GM23338 (cell line): Measurements from ENCODE around the gene MS4A15. TPM values are rescaled to one million over a fixed set of nuclear protein-coding genes. Genes with fewer than 3 reads are reported as not detected.

Source experiments
- ATAC-seq: fragments of 200-7000 bp; cut with Tn5 transposase; 3 replicates; pipeline ENCODE4 v1.9.1; 2020
- DNase-seq: peaks from one replicate; pipeline ENCODE4 v3.0.0-alpha.2; 2015; ENCODE audit warnings: low spot score
- H2AFZ ChIP-seq: fragments of 200-600 bp; sonication (generic); 2 replicates; pipeline ENCODE4 v1.8.0; 2016; ENCODE audit warnings: antibody characterized with exemption, mild to moderate bottlenecking, moderate library complexity
- H3F3A ChIP-seq: fragments of 200-600 bp; sonication (generic); replicated peaks from 2 replicates; pipeline ENCODE4 v1.8.0; 2017; ENCODE audit warnings: antibody characterized with exemption, mixed run types, low read depth
- H3K27ac ChIP-seq: fragments of 200-600 bp; sonication (generic); 2 replicates; pipeline ENCODE4 v1.6.1; 2016; ENCODE audit warnings: low read depth
- H3K27me3 ChIP-seq: fragments of 200-600 bp; sonication (generic); 2 replicates; pipeline ENCODE4 v1.8.0; 2016; ENCODE audit warnings: mild to moderate bottlenecking, mixed run types, moderate library complexity; ENCODE audit not compliant: insufficient read depth
- H3K36me3 ChIP-seq: fragments of 200-600 bp; sonication (generic); 2 replicates; pipeline ENCODE4 v1.8.0; 2016; ENCODE audit warnings: mild to moderate bottlenecking; ENCODE audit not compliant: insufficient read depth
- H3K4me1 ChIP-seq: fragments of 200-600 bp; sonication (generic); 2 replicates; pipeline ENCODE4 v1.8.0; 2016; ENCODE audit warnings: mild to moderate bottlenecking, moderate library complexity; ENCODE audit not compliant: insufficient read depth
- H3K4me2 ChIP-seq: fragments of 200-600 bp; sonication (generic); 2 replicates; pipeline ENCODE4 v1.7.1; 2017; ENCODE audit warnings: mixed run types
- H3K4me3 ChIP-seq: fragments of 200-600 bp; sonication (generic); 2 replicates; pipeline ENCODE4 v1.6.1; 2016; ENCODE audit warnings: mixed run types
- H3K79me2 ChIP-seq: fragments of 200-600 bp; sonication (generic); replicated peaks from 2 replicates; pipeline ENCODE4 v1.8.0; 2017; ENCODE audit warnings: mild to moderate bottlenecking; ENCODE audit not compliant: insufficient read depth
- H3K9me2 ChIP-seq: fragments of 200-600 bp; sonication (generic); 2 replicates; pipeline ENCODE4 v1.8.0; 2017; ENCODE audit not compliant: insufficient read depth
- H4K20me1 ChIP-seq: fragments of 200-600 bp; sonication (generic); replicated peaks from 2 replicates; pipeline ENCODE4 v1.8.0; 2017; ENCODE audit warnings: mild to moderate bottlenecking; ENCODE audit not compliant: insufficient read depth
- H3K27ac Mint-ChIP-seq: 2 replicates; pipeline ENCODE4 v1.8.0; 2020; ENCODE audit warnings: inconsistent platforms, mild to moderate bottlenecking, moderate library complexity, mixed read lengths
- H3K27me3 Mint-ChIP-seq: 3 replicates; pipeline ENCODE4 v1.8.0; 2022; ENCODE audit warnings: low read depth, mild to moderate bottlenecking, moderate library complexity, mixed read lengths, inconsistent platforms; ENCODE audit not compliant: insufficient read depth, poor library complexity
- H3K36me3 Mint-ChIP-seq: 3 replicates; pipeline ENCODE4 v1.8.0; 2021; ENCODE audit warnings: low read depth, mild to moderate bottlenecking, inconsistent platforms, moderate library complexity, mixed read lengths
- H3K4me1 Mint-ChIP-seq: 3 replicates; pipeline ENCODE4 v1.8.0; 2020; ENCODE audit warnings: mild to moderate bottlenecking, inconsistent platforms, mixed read lengths
- H3K4me3 Mint-ChIP-seq: 3 replicates; pipeline ENCODE4 v1.8.0; 2021; ENCODE audit warnings: moderate library complexity, mild to moderate bottlenecking, inconsistent platforms, mixed read lengths
- H3K9me3 Mint-ChIP-seq: 3 replicates; pipeline ENCODE4 v1.8.0; 2020; ENCODE audit warnings: moderate library complexity, mild to moderate bottlenecking, inconsistent platforms, mixed read lengths
- CREB1 ChIP-seq: fragments of 250-450 bp; sonication (Bioruptor Pico); IDR thresholded peaks from 2 replicates; pipeline ENCODE4 v1.5.0; 2020; ENCODE audit warnings: low read depth, mild to moderate bottlenecking, moderate library complexity
- EZH2 ChIP-seq: fragments of 200-600 bp; sonication (generic); IDR thresholded peaks from one replicate; pipeline ENCODE4 v1.8.0; 2017; ENCODE audit warnings: antibody characterized with exemption, mild to moderate bottlenecking, low read depth; ENCODE audit not compliant: unreplicated experiment
- EZH2phosphoT487 ChIP-seq: fragments of 200-600 bp; sonication (generic); IDR thresholded peaks from one replicate; pipeline ENCODE4 v1.8.1; 2018; ENCODE audit warnings: antibody characterized with exemption; ENCODE audit not compliant: unreplicated experiment
- JUNB ChIP-seq: IDR thresholded peaks from one replicate; pipeline ENCODE4 v1.6.1; 2016; ENCODE audit warnings: antibody characterized with exemption; ENCODE audit not compliant: unreplicated experiment
- NANOG ChIP-seq: IDR thresholded peaks from 2 replicates; pipeline ENCODE4 v1.6.1; 2016; ENCODE audit warnings: antibody characterized with exemption, borderline replicate concordance
- POLR2AphosphoS5 ChIP-seq: IDR thresholded peaks from 2 replicates; pipeline ENCODE4 v1.6.1; 2016; ENCODE audit warnings: antibody characterized with exemption, low read depth
- STAT1 ChIP-seq: IDR thresholded peaks from one replicate; pipeline ENCODE4 v1.6.1; 2016; ENCODE audit warnings: antibody characterized with exemption; ENCODE audit not compliant: unreplicated experiment
- ZNF114 ChIP-seq: fragments of 250-450 bp; sonication (Bioruptor Pico); IDR thresholded peaks from 2 replicates; pipeline ENCODE4 v1.5.0; 2020; ENCODE audit warnings: mild to moderate bottlenecking, moderate library complexity
- ZNF331 ChIP-seq: fragments of 250-450 bp; sonication (Bioruptor Pico); IDR thresholded peaks from 2 replicates; pipeline ENCODE4 v1.5.0; 2020; ENCODE audit warnings: low read depth, mild to moderate bottlenecking, moderate library complexity
- polyA plus RNA-seq: library from polyadenylated mRNA; unstranded; fragments of >200 nt; fragmentation: Nextera tagmentation; extraction: Ambion mirVana; gene quantifications from 2 replicates; pipeline ENCODE4 v1.2.1, GENCODE V29; 2016
- total RNA-seq: library from RNA; depleted of rRNA; stranded (reverse); fragments of >200 nt; shearing (Covaris generic); gene quantifications from 2 replicates; pipeline ENCODE4 v1.2.3, GENCODE V29; 2014
- TF ChIP-seq, protein P1 (sequence below), 2 experiments: fragments of 200-600 bp in 1 of 2; sonication (generic) in 1 of 2; conservative IDR thresholded peaks; 2 replicates each; pipeline versions ENCODE4 v1.5.1 to v1.6.1; 2016 to 2017; ENCODE audit warnings: antibody characterized with exemption in 2 of 2, low read depth in 2 of 2, mild to moderate bottlenecking in 2 of 2, moderate library complexity in 1 of 2
- TF ChIP-seq, protein P2 (sequence below): fragments of 250-450 bp; sonication (Bioruptor Pico); IDR thresholded peaks from 2 replicates; pipeline ENCODE4 v1.5.0; 2020; ENCODE audit warnings: mild to moderate bottlenecking, moderate library complexity
- TF ChIP-seq, protein P3 (sequence below): IDR thresholded peaks from one replicate; pipeline ENCODE4 v1.6.1; 2018; ENCODE audit warnings: antibody characterized with exemption; ENCODE audit not compliant: unreplicated experiment
- TF ChIP-seq, protein P4 (sequence below): IDR thresholded peaks from 2 replicates; pipeline ENCODE4 v1.6.1; 2016; ENCODE audit warnings: antibody characterized with exemption

Gene MS4A15
- total and polyA plus RNA-seq, 2 experiments from 2014 or later, result 0.44 TPM; not detected in 1

DNA sequence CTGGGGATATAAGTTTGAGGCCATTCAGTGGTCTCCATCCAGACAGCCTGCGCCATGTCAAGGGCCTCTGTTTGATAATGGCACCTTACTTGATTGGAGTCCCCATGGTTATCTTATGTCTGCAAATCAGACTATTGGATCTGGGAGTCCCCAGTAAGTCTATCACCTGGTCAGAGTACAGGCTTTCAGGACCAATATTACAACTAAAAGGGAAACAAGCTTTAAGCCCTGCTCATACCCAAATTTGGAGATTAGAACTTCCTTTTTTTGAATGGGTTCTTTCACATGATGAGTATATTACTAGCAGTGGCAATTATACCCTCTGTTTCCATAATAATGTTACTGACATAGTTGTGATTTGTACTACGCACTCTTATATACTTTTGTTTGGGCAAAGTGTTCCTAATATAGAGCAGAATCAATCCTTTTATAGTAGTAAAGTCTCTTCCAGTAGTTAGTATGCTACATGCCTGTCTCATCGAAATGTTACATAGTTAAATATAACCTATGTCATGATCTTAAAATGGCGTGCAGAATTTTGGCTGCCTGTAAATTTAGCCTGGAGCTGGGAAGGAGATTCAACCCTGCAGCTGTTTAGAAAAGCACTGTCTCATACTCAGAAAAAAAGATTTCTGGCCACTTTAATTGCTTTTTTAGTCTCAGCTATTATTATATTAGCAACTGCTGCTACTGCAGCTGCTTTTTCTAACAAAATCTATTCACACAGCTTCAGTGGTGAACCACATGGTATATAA is 4.9 kb downstream of the MS4A15 start:
- H2AFZ ChIP-seq, result no peak overlapping the region
- Mint-ChIP-seq H3K4me1 (peaks cover 6% of the 10 kb centered on the region; the same call in 2 of the 3 replicates), H3K4me3 (no peak overlapping the region), H3K27me3 (peaks cover 2% of the 10 kb centered on the region), H3K36me3 (no peaks in the 10 kb centered on the region), H3K9me3 (peaks cover 10% of the 10 kb centered on the region; the same call in 2 of the 3 replicates), H3K27ac (no peak overlapping the region)
- H3K4me3 ChIP-seq, result no peak overlapping the region
- no peaks in the 10 kb centered on the region for H3F3A ChIP-seq
- no peaks in the 10 kb centered on the region for H3K36me3 ChIP-seq
- H4K20me1 ChIP-seq, result no peaks in the 10 kb centered on the region
- TF ChIP-seq, protein P1, sequence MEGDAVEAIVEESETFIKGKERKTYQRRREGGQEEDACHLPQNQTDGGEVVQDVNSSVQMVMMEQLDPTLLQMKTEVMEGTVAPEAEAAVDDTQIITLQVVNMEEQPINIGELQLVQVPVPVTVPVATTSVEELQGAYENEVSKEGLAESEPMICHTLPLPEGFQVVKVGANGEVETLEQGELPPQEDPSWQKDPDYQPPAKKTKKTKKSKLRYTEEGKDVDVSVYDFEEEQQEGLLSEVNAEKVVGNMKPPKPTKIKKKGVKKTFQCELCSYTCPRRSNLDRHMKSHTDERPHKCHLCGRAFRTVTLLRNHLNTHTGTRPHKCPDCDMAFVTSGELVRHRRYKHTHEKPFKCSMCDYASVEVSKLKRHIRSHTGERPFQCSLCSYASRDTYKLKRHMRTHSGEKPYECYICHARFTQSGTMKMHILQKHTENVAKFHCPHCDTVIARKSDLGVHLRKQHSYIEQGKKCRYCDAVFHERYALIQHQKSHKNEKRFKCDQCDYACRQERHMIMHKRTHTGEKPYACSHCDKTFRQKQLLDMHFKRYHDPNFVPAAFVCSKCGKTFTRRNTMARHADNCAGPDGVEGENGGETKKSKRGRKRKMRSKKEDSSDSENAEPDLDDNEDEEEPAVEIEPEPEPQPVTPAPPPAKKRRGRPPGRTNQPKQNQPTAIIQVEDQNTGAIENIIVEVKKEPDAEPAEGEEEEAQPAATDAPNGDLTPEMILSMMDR (conservative IDR thresholded peaks at IDR 0.05; ENCODE audit: low read depth in 2 of 2), result no peak
- TF ChIP-seq ZNF331 (CRISPR knock-in tag) (no peak), CREB1 (no peak), JUNB (no peak), EZH2phosphoT487 (no peak), ZNF114 (no peak), STAT1 (no peak), EZH2 (no peak), NANOG (no peak), POLR2AphosphoS5 (no peak)
- TF ChIP-seq, protein P2, sequence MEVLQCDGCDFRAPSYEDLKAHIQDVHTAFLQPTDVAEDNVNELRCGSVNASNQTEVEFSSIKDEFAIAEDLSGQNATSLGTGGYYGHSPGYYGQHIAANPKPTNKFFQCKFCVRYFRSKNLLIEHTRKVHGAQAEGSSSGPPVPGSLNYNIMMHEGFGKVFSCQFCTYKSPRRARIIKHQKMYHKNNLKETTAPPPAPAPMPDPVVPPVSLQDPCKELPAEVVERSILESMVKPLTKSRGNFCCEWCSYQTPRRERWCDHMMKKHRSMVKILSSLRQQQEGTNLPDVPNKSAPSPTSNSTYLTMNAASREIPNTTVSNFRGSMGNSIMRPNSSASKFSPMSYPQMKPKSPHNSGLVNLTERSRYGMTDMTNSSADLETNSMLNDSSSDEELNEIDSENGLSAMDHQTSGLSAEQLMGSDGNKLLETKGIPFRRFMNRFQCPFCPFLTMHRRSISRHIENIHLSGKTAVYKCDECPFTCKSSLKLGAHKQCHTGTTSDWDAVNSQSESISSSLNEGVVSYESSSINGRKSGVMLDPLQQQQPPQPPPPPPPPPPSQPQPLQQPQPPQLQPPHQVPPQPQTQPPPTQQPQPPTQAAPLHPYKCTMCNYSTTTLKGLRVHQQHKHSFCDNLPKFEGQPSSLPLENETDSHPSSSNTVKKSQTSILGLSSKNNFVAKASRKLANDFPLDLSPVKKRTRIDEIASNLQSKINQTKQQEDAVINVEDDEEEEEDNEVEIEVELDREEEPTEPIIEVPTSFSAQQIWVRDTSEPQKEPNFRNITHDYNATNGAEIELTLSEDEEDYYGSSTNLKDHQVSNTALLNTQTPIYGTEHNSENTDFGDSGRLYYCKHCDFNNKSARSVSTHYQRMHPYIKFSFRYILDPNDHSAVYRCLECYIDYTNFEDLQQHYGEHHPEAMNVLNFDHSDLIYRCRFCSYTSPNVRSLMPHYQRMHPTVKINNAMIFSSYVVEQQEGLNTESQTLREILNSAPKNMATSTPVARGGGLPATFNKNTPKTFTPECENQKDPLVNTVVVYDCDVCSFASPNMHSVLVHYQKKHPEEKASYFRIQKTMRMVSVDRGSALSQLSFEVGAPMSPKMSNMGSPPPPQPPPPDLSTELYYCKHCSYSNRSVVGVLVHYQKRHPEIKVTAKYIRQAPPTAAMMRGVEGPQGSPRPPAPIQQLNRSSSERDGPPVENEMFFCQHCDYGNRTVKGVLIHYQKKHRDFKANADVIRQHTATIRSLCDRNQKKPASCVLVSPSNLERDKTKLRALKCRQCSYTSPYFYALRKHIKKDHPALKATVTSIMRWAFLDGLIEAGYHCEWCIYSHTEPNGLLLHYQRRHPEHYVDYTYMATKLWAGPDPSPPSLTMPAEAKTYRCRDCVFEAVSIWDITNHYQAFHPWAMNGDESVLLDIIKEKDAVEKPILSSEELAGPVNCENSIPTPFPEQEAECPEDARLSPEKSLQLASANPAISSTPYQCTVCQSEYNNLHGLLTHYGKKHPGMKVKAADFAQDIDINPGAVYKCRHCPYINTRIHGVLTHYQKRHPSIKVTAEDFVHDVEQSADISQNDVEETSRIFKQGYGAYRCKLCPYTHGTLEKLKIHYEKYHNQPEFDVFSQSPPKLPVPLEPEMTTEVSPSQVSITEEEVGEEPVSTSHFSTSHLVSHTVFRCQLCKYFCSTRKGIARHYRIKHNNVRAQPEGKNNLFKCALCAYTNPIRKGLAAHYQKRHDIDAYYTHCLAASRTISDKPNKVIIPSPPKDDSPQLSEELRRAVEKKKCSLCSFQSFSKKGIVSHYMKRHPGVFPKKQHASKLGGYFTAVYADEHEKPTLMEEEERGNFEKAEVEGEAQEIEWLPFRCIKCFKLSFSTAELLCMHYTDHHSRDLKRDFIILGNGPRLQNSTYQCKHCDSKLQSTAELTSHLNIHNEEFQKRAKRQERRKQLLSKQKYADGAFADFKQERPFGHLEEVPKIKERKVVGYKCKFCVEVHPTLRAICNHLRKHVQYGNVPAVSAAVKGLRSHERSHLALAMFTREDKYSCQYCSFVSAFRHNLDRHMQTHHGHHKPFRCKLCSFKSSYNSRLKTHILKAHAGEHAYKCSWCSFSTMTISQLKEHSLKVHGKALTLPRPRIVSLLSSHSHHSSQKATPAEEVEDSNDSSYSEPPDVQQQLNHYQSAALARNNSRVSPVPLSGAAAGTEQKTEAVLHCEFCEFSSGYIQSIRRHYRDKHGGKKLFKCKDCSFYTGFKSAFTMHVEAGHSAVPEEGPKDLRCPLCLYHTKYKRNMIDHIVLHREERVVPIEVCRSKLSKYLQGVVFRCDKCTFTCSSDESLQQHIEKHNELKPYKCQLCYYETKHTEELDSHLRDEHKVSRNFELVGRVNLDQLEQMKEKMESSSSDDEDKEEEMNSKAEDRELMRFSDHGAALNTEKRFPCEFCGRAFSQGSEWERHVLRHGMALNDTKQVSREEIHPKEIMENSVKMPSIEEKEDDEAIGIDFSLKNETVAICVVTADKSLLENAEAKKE (CRISPR knock-in tag), result no peak
- TF ChIP-seq, protein P3, sequence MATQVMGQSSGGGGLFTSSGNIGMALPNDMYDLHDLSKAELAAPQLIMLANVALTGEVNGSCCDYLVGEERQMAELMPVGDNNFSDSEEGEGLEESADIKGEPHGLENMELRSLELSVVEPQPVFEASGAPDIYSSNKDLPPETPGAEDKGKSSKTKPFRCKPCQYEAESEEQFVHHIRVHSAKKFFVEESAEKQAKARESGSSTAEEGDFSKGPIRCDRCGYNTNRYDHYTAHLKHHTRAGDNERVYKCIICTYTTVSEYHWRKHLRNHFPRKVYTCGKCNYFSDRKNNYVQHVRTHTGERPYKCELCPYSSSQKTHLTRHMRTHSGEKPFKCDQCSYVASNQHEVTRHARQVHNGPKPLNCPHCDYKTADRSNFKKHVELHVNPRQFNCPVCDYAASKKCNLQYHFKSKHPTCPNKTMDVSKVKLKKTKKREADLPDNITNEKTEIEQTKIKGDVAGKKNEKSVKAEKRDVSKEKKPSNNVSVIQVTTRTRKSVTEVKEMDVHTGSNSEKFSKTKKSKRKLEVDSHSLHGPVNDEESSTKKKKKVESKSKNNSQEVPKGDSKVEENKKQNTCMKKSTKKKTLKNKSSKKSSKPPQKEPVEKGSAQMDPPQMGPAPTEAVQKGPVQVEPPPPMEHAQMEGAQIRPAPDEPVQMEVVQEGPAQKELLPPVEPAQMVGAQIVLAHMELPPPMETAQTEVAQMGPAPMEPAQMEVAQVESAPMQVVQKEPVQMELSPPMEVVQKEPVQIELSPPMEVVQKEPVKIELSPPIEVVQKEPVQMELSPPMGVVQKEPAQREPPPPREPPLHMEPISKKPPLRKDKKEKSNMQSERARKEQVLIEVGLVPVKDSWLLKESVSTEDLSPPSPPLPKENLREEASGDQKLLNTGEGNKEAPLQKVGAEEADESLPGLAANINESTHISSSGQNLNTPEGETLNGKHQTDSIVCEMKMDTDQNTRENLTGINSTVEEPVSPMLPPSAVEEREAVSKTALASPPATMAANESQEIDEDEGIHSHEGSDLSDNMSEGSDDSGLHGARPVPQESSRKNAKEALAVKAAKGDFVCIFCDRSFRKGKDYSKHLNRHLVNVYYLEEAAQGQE, result no peak
- TF ChIP-seq, protein P4, sequence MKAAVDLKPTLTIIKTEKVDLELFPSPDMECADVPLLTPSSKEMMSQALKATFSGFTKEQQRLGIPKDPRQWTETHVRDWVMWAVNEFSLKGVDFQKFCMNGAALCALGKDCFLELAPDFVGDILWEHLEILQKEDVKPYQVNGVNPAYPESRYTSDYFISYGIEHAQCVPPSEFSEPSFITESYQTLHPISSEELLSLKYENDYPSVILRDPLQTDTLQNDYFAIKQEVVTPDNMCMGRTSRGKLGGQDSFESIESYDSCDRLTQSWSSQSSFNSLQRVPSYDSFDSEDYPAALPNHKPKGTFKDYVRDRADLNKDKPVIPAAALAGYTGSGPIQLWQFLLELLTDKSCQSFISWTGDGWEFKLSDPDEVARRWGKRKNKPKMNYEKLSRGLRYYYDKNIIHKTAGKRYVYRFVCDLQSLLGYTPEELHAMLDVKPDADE, result no peak
- no peaks in the 10 kb centered on the region for H3K4me1 ChIP-seq
- no peaks in the 10 kb centered on the region for H3K79me2 ChIP-seq
- no peak for ATAC-seq
- no peak overlapping the region for H3K27ac ChIP-seq
- H3K27me3 ChIP-seq, result 0 out of 2 replicates have a peak, but pooled peaks cover under 1% of the 10 kb centered on the region
- no peak overlapping the region for H3K4me2 ChIP-seq
- no peaks in the 10 kb centered on the region for H3K9me2 ChIP-seq
- DNase-seq, result no peak
